ENCODE measurements around the gene TMEM198.

- TF ChIP-seq EP300 (IDR thresholded peaks at IDR 0.05; ENCODE audit: low read depth), result no peak
- no peak for TF ChIP-seq CTCF (IDR thresholded peaks at IDR 0.05)
Observed at GRCh38 chr2:219596954-219597551, 53.2 kb downstream of the TMEM198 start.
